HepG2 (cell line): Measurements from ENCODE around the gene THAP5. TPM values are rescaled to one million over a fixed set of nuclear protein-coding genes. Genes with fewer than 3 reads are reported as not detected.

Source experiments
- ARID3A ChIP-seq: IDR thresholded peaks from 2 replicates; pipeline ENCODE4 v1.6.1; 2012; ENCODE audit warnings: low read depth, low read length, improper control_type of control experiment
- ASH2L ChIP-seq: fragments of 300-600, 200-600 bp; sonication (generic); IDR thresholded peaks from 2 replicates; pipeline ENCODE4 v1.7.0; 2017; ENCODE audit warnings: low read depth, mild to moderate bottlenecking, moderate library complexity, mixed read lengths, low read length; ENCODE audit not compliant: insufficient read length
- CREB1 ChIP-seq, 2 experiments: fragments of 450-650 bp in 1 of 2; IDR thresholded peaks; 2 replicates each; pipeline ENCODE4 v1.6.1; 2016 to 2017; ENCODE audit warnings: control low read depth in 1 of 2, mild to moderate bottlenecking in 1 of 2, missing compliant biosample characterization in 1 of 2, missing genetic modification characterization in 1 of 2
- CREM ChIP-seq, 2 experiments: sonication (generic) in 1 of 2; formaldehyde crosslinking in 1 of 2; IDR thresholded peaks; 2 replicates each; pipeline versions ENCODE4 v1.4.0 to v1.6.1; 2016 to 2020; ENCODE audit warnings: antibody characterized with exemption in 1 of 2, mild to moderate bottlenecking in 1 of 2, missing genetic modification reagents in 1 of 2
- DBP ChIP-seq: sonication (generic); formaldehyde crosslinking; IDR thresholded peaks from 2 replicates; pipeline ENCODE4 v1.4.0; 2020; ENCODE audit warnings: missing genetic modification reagents; ENCODE audit errors: not compliant biosample characterization
- LRRFIP1 ChIP-seq: sonication (generic); formaldehyde crosslinking; conservative IDR thresholded peaks from 2 replicates; pipeline ENCODE4 v1.4.0; 2020; ENCODE audit warnings: missing genetic modification reagents
- MED8 ChIP-seq: sonication (generic); formaldehyde crosslinking; IDR thresholded peaks from 2 replicates; pipeline ENCODE4 v1.8.1; 2023; ENCODE audit warnings: mild to moderate bottlenecking, missing genetic modification reagents; ENCODE audit not compliant: insufficient replicate concordance
- NFATC3 ChIP-seq: sonication (generic); formaldehyde crosslinking; IDR thresholded peaks from 2 replicates; pipeline ENCODE4 v1.5.1; 2020; ENCODE audit warnings: mild to moderate bottlenecking, missing genetic modification reagents
- PBX2 ChIP-seq: IDR thresholded peaks from 2 replicates; pipeline ENCODE4 v1.6.1; 2016; ENCODE audit warnings: control low read depth
- RNF2 ChIP-seq: fragments of 450-650 bp; conservative IDR thresholded peaks from 2 replicates; pipeline ENCODE4 v1.6.1; 2016; ENCODE audit warnings: low read depth
- SCMH1 ChIP-seq: sonication (generic); formaldehyde crosslinking; IDR thresholded peaks from 2 replicates; pipeline ENCODE4 v1.9.0; 2021; ENCODE audit warnings: missing genetic modification reagents, mild to moderate bottlenecking, borderline replicate concordance
- SMARCC2 ChIP-seq: fragments of 450-650 bp; IDR thresholded peaks from 2 replicates; pipeline ENCODE4 v1.6.1; 2017; ENCODE audit warnings: antibody characterized with exemption, mild to moderate bottlenecking
- TP53 ChIP-seq: sonication (generic); formaldehyde crosslinking; conservative IDR thresholded peaks from 2 replicates; pipeline ENCODE4 v1.4.0; 2020; ENCODE audit warnings: missing genetic modification reagents
- ZNF256 ChIP-seq: sonication (generic); formaldehyde crosslinking; conservative IDR thresholded peaks from 2 replicates; pipeline ENCODE4 v1.4.0; 2020; ENCODE audit warnings: missing genetic modification reagents
- ZNF33A ChIP-seq: sonication (generic); formaldehyde crosslinking; IDR thresholded peaks from 2 replicates; pipeline ENCODE4 v1.5.1; 2020; ENCODE audit warnings: missing genetic modification reagents, mild to moderate bottlenecking, moderate library complexity, borderline replicate concordance
- ZNF343 ChIP-seq: sonication (generic); formaldehyde crosslinking; IDR thresholded peaks from 2 replicates; pipeline ENCODE4 v1.4.0; 2020; ENCODE audit warnings: mild to moderate bottlenecking, missing genetic modification reagents
- ZNF513 ChIP-seq: sonication (generic); formaldehyde crosslinking; conservative IDR thresholded peaks from 2 replicates; pipeline ENCODE4 v1.5.0; 2020; ENCODE audit warnings: missing genetic modification reagents
- ZNF597 ChIP-seq: sonication (generic); formaldehyde crosslinking; IDR thresholded peaks from 2 replicates; pipeline ENCODE4 v1.5.0; 2020; ENCODE audit warnings: missing genetic modification reagents
- ZNF766 ChIP-seq: sonication (generic); formaldehyde crosslinking; IDR thresholded peaks from 2 replicates; pipeline ENCODE4 v1.5.0; 2020; ENCODE audit warnings: missing genetic modification reagents, borderline replicate concordance
- polyA plus RNA-seq, 8 experiments: library from polyadenylated mRNA; depleted of rRNA in 3 of 8; stranded (reverse) in 7 of 8; unstranded in 1 of 8; fragments of >200 nt; fragmentation: Illumina TruSeq in 4 of 8; extraction: Trizol in 4 of 8; gene quantifications; 2 replicates each; pipeline versions ENCODE4 v1.2.1 to v1.2.3, GENCODE V29; 2011 to 2016; ENCODE audit warnings: low read depth in 4 of 8, missing spikeins in 1 of 8, mixed read lengths in 1 of 8; ENCODE audit not compliant: insufficient read depth in 1 of 8
- total RNA-seq, 5 experiments: library from RNA; depleted of rRNA; stranded (reverse); fragments of >200 nt; fragmentation: Illumina TruSeq; extraction: Trizol; gene quantifications; 2 replicates each; pipeline ENCODE4 v1.2.3, GENCODE V29; 2016; ENCODE audit warnings: low read depth in 1 of 5

THAP5 gene
- total and polyA plus RNA-seq, 2 of the 13 experiments (the other 11 are each of a cell fraction or from before 2014, with no cell fraction given) = 3.6 to 11.8 TPM

GRCh38 chr7:108581655-108582491 is 12.4 kb upstream of the THAP5 start (continued):
- TF ChIP-seq DBP (CRISPR knock-in tag) = no peak
- TF ChIP-seq ZNF256 (CRISPR knock-in tag) = no peak
- no peak for TF ChIP-seq MED8 (CRISPR knock-in tag)
- TF ChIP-seq NFATC3 = no peak
- TF ChIP-seq SMARCC2 = no peak
- no peak for TF ChIP-seq ARID3A
- TF ChIP-seq ZNF343 (CRISPR knock-in tag) = no peak
- no peak for TF ChIP-seq ZNF33A
- TF ChIP-seq RNF2 = no peak
- peak; percentile 58 for TF ChIP-seq ASH2L
- TF ChIP-seq LRRFIP1 (CRISPR knock-in tag) = no peak
- no peak for TF ChIP-seq ZNF766 (CRISPR knock-in tag)
- TF ChIP-seq ZNF597 (CRISPR knock-in tag) = no peak
- TF ChIP-seq CREB1 (IDR thresholded peaks at IDR 0.05) = no peak
- TF ChIP-seq CREB1 (CRISPR knock-in tag; IDR thresholded peaks at IDR 0.05) = no peak
- TF ChIP-seq TP53 (CRISPR knock-in tag) = no peak
- no peak for TF ChIP-seq CREM (IDR thresholded peaks at IDR 0.05)
- no peak for TF ChIP-seq CREM (CRISPR knock-in tag; IDR thresholded peaks at IDR 0.05)
- no peak for TF ChIP-seq SCMH1 (CRISPR knock-in tag)
- no peak for TF ChIP-seq ZNF513
- no peak for TF ChIP-seq PBX2 (CRISPR knock-in tag)
